ENCODE results near the gene IRAK1.

IRAK1 gene

DNA sequence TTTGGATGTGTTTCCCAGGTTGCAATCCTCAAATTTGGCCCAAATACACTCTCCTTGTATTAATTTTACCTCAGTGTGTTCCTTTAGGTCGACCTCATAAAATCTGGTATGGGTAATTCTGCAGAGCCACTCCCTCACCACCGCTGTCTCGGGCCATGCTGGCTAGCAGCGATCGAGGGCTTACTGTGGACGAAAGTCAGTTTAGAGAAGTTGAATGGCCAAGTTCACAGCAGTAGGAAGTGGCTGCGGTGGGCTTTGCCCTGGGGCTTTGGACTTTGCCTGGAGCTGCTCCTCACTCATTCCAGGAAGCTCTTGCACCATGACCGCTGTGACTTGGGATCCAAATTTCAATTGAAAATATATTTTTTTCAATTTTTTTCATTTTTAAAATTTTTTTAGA is 27.5 kb downstream of the IRAK1 start:
- H3K4me1 ChIP-seq (ENCODE audit: control insufficient read depth, low read length): no peaks in the 10 kb centered on the region
- H3K4me2 ChIP-seq (ENCODE audit: low read length): no peak overlapping the region
- H3F3A ChIP-seq (ENCODE audit: control insufficient read depth, insufficient read depth): no peaks in the 10 kb centered on the region
- H4K20me1 ChIP-seq (ENCODE audit: control insufficient read depth, insufficient read depth, low read depth, low read length): no peaks in the 10 kb centered on the region
- H3K9me3 ChIP-seq (ENCODE audit: control insufficient read depth, insufficient read depth, low read length): no peaks in the 10 kb centered on the region
- H3K4me3 ChIP-seq (ENCODE audit: low read length): no peak overlapping the region
- no peaks in the 10 kb centered on the region for H3K79me2 ChIP-seq (ENCODE audit: control insufficient read depth, low read length)
- H3K36me3 ChIP-seq (ENCODE audit: control insufficient read depth, low read length): no peaks in the 10 kb centered on the region
- H3K27me3 ChIP-seq (ENCODE audit: control insufficient read depth, low read length): no peaks in the 10 kb centered on the region
- no peaks in the 10 kb centered on the region for H3K9me2 ChIP-seq (replicated peaks; ENCODE audit: control insufficient read depth, low read length)
- no peak overlapping the region for H3K27ac ChIP-seq (ENCODE audit: low read depth, low read length)
- TF ChIP-seq EZH2phosphoT487 (IDR thresholded peaks at IDR 0.05; ENCODE audit: borderline replicate concordance, low read length) (no peak), CTCF (IDR thresholded peaks at IDR 0.05; ENCODE audit: low read depth, low read length, poor library complexity, severe bottlenecking) (no peak)

DNA sequence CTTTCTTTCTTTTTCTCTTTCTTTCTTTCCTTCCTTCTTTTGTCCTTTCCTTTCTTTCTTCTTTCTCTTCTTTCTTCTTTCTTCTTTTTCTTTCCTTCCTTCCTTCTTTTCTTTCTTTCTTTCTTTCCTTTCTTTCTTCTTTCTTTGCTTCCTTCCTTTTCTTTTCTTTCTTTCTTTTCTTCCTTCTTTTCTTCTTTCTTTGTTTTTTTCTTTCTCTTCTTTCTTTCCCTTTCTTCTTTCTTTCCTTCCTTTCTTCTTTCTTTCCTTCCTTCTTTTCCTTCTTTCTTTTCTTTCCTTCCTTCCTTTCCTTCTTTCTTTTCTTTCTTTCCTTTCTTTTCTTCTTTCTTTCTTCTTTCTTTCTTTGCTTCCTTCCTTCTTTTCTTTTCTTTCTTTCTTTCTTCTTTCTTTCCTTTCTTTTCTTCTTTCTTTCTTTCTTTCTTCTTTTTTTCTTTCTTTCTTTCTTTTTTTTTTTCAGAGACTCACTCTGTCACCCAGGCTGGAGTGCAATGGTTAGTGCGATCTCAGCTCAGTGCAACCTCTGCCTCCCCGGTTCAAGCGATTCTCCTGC is 28.6 kb downstream of the IRAK1 start:
- H3K4me3 ChIP-seq (ENCODE audit: low read length): no peak overlapping the region
- no peaks in the 10 kb centered on the region for H3F3A ChIP-seq (ENCODE audit: control insufficient read depth, insufficient read depth)
- no peaks in the 10 kb centered on the region for H3K36me3 ChIP-seq (ENCODE audit: control insufficient read depth, low read length)
- no peaks in the 10 kb centered on the region for H4K20me1 ChIP-seq (ENCODE audit: control insufficient read depth, insufficient read depth, low read depth, low read length)
- no peak overlapping the region for H3K4me2 ChIP-seq (ENCODE audit: low read length)
- H3K9me3 ChIP-seq (ENCODE audit: control insufficient read depth, insufficient read depth, low read length): no peaks in the 10 kb centered on the region
- H3K9me2 ChIP-seq (replicated peaks; ENCODE audit: control insufficient read depth, low read length): no peaks in the 10 kb centered on the region
- TF ChIP-seq CTCF (IDR thresholded peaks at IDR 0.05; ENCODE audit: low read depth, low read length, poor library complexity, severe bottlenecking): no peak
- no peak for TF ChIP-seq EZH2phosphoT487 (IDR thresholded peaks at IDR 0.05; ENCODE audit: borderline replicate concordance, low read length)
- H3K4me1 ChIP-seq (ENCODE audit: control insufficient read depth, low read length): no peaks in the 10 kb centered on the region
- no peaks in the 10 kb centered on the region for H3K27me3 ChIP-seq (ENCODE audit: control insufficient read depth, low read length)
- no peaks in the 10 kb centered on the region for H3K79me2 ChIP-seq (ENCODE audit: control insufficient read depth, low read length)
- H3K27ac ChIP-seq (ENCODE audit: low read depth, low read length): no peak overlapping the region

DNA sequence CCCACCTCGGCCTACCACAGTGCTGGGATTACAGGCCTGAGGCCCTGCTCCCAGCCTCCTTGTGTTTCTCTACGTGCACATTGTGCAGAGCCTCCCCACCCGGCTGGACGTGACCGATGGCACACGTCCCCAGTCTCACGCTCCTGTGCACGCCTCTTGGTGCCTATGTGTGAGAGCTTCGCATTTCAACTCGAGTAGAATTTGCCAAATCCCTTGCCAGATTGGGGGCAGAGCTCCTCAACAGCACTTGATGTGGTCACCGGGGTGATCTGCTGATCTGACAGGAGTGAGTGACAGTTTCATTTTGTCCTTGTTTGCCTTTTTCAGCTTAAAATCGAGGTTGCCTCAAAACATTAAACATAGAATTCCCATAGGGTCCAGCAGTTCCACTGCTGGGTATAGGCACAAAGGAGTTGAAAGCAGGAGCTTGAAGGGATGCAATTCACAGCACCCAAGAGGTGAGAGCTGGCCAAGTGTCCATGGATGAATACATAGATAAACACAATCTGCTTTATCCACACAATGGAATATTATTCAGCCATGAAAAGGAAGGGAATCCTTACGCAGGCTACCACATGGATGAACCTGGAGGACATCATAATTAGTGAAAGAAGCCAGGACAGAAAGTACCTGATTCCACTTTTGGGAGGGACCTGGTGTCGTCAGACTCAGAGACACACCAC is 29.6 kb downstream of the IRAK1 start:
- Histone ChIP-seq H3K9me2 (replicated peaks; ENCODE audit: control insufficient read depth, low read length) (no peaks in the 10 kb centered on the region), H3K9me3 (ENCODE audit: control insufficient read depth, insufficient read depth, low read length) (no peaks in the 10 kb centered on the region), H3K4me1 (ENCODE audit: control insufficient read depth, low read length) (peaks cover 4% of the 10 kb centered on the region), H3K79me2 (ENCODE audit: control insufficient read depth, low read length) (no peaks in the 10 kb centered on the region), H3K4me2 (ENCODE audit: low read length) (no peak overlapping the region), H3K36me3 (ENCODE audit: control insufficient read depth, low read length) (no peaks in the 10 kb centered on the region), H3K27me3 (ENCODE audit: control insufficient read depth, low read length) (no peaks in the 10 kb centered on the region), H3K27ac (ENCODE audit: low read depth, low read length) (no peak overlapping the region), H3F3A (ENCODE audit: control insufficient read depth, insufficient read depth) (no peaks in the 10 kb centered on the region), H3K4me3 (ENCODE audit: low read length) (no peak overlapping the region), H4K20me1 (ENCODE audit: control insufficient read depth, insufficient read depth, low read depth, low read length) (no peaks in the 10 kb centered on the region)
- TF ChIP-seq CTCF (IDR thresholded peaks at IDR 0.05; ENCODE audit: low read depth, low read length, poor library complexity, severe bottlenecking) (no peak), EZH2phosphoT487 (IDR thresholded peaks at IDR 0.05; ENCODE audit: borderline replicate concordance, low read length) (no peak)

Data from DOHH2 (cell line).